CMK (cell line): Measurements from ENCODE around the gene BIRC7.

Source experiments
- DNase-seq: peaks from one replicate; pipeline ENCODE4 v3.0.0-alpha.2; 2010; ENCODE audit warnings: low read depth

The BIRC7 gene

DNA sequence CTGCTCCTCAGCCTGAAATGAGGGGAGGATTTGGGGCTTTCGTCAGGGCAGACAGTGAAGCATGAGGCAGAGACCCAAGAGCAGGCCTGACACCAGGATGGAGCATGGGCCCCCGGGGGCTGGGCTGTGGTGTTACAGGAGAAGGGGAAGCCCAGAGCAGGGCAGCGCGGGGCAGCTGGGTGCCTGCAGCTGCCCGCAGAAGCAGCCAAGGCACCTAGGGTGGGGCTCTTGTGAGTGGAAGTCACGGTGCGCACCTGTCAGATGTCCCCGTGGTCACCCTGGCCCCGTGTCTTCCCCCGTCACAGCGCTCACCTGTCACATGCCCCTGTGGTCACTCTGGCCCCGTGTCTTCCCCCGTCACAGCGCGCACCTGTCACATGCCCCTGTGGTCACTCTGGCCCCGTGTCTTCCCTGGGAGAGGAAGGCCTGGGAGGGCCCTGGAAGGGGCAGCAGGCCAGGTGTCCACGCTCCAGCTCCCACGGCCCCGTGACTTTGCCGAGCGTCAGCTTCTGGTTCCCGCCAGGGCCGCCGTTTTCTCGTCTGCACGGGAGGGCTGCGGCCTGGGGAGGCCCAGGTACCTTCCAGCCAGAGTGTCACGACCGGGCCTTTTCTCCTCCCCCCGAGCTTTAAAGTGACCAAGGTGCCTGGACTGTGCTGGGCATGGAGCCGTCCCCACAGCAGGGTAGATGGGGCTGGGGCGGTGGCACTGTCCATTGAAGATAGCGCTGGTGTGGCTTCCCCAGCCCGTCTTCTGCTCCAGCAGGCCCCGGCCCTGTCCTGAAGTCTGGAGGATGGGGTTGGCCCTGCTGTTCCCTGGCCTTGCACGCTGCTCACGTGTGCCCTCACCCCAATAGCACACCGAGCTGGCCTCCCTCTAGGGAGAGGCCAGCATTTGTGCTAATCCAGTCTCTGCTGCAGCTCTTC is 46.3 kb downstream of the BIRC7 start:
- DNase-seq = no peak

DNA sequence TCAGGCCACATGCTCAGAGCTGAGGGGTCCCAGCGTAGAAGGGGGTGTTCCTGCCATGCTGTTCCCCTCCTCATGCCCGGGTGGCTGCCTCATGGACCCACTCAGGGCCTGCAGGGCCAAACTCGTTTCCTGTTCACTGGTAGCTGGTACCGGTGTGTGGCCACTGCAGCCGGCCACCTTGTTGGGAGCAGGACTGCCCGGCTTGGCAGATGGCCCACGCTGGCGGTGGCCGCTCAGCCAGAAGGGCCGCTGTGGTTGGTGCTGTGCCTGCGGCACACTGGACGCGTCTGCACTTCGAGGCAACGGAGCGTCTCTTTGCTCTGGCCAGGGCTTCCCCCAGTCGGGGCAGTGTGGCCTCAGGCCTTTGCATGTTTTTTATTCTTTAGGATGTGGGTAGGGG is 47.2 kb downstream of the BIRC7 start:
- peak; percentile 46 for DNase-seq

- no peak for DNase-seq
Measured at GRCh38 chr20:63283397-63284082, 47.8 kb downstream of the BIRC7 start.

DNA sequence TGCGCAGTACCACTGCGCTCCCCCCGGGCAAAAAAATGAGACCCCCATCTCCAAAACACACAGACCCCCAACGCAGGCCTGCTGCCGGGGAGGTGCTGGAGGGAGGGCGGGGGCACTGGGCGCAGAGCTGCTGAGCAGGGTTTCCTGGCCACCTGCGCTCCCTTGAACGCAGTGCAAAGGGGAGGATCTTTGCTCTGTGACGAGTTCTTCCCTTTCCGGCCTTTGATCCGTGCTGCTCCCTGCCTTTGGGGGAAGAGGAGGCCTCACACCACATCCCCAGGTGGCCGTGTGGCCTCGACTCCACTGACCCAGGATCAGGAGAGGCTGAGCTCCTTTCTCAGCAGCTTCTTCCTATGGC is 48.4 kb downstream of the BIRC7 start:
- DNase-seq = no peak

DNA sequence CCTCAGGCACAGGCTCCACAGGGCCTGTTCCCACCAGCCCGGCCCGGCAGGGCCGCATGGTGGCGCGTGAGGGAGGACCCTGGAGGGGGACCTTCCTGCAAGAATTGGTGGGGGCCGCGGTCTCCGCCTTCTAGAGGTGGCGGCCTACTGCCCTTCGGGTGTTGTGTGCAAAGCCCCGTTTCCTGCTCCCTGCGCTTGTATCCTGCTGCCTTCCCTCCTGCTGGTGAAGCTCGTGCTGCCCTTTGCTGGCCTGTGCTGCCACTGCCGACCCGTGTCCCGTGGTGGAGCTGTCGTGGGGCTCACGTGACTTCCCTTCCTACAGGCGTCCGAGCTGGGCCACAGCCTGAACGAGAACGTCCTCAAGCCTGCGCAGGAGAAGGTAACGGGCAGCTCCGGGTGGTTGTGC is 48.8 kb downstream of the BIRC7 start:
- peak; percentile 60 for DNase-seq

GRCh38 chr20:63284981-63285524 is 49.3 kb downstream of the BIRC7 start:
- no peak for DNase-seq

GRCh38 chr20:63285636-63286615 is 50.2 kb downstream of the BIRC7 start:
- DNase-seq = no peak

DNA sequence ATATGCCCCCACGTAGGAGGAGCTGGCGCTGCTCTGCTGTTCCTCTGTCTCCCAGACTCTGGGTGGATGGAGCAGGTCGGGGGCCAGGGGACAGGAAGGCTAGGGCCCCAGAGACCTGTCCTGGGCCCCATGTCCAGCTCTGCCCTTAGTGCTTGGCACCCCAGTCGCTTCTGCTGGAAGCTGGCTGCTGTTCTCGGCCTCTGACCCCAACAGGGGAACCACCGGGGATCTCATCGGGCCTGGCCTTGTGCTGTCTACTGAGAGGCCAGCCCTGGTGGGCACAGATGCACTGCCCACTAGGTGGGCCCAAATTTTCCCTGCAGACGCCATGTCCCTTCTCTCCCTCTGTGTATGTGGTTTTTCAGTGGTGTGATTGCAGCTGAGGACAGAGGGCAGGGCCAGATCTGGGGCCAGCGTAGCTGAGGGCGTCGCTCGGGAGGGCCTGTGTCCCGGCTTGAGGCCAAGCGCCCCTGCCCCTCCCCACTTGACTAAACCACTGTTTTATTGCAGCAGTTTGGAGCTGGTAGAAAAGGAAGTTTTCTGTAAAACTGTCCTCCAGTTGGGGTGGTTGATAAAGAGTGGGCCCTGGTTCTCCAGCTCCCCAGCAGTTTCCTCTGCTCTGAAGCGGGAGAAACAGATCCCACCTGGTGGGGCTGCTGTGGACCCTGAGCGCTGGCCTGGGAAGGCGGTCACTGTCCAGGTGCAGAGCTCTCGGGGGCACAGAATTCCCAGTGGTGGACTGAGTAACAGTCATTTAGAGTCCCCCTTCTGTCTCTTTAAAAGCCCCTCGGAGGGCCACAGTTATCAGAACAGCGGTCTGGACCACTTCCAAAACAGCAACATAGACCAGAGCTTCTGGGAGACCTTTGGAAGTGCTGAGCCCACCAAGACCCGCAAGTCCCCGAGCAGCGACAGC is 51.3 kb downstream of the BIRC7 start:
- DNase-seq = no peak

- DNase-seq = no peak
Measured at GRCh38 chr20:63287697-63288580, 52.2 kb downstream of the BIRC7 start.

DNA sequence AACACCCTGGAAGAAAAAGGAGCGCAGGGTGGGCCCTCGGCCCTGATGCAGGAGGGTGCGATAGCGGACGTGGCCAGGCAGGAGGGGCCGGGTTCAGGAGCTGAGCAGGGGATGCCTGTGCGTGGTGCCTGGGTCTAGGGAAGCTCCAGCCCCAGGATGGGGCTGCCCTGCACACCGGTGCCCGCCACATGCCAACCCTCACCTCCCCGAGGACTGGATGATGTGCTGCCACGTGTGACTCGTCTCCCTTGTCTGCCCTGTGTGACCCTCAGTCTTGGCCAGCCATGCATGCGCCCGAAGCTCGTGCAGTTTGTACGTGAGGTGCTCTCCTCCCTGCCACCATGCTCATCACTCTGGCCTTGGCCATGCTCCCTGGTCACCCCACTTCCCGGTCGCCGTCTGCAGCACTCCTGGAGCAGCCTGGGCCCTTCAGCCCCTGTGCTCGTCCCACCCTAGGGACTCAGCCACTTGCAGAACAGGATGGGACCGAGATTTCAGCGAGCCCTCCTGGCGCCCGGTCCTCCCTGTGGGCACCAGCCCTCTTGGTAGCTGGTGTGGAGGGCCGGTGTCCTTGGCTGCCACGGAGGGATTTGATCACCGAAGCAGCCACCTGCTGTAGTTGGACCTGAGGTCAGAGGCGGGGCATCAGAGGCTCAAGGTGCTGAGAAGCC is 53.0 kb downstream of the BIRC7 start:
- DNase-seq = no peak

- DNase-seq = no peak
Measured at GRCh38 chr20:63289311-63290135, 53.8 kb downstream of the BIRC7 start.
